A673 (cell line): ENCODE measurements around the gene EML1. TPM values are rescaled to one million over a fixed set of nuclear protein-coding genes. Genes with fewer than 3 reads are reported as not detected.

ENCODE experiments used
- BruUV-seq: library from RNA; stranded (reverse); fragments of 400-500 nt; replicated peaks from 2 replicates; lab custom pipeline; 2021; lab: Mats Ljungman, UMichigan
- CTCF ChIA-PET: fragments of 300-600 bp; sonication (Branson Sonifier 250); formaldehyde crosslinking; loops from one replicate; lab custom pipeline; 2022; ENCODE audit warnings: antibody characterized with exemption; lab: Charles Lee
- POLR2A ChIA-PET: fragments of 300-600 bp; sonication (Branson Sonifier 250); formaldehyde crosslinking; loops from one replicate; lab custom pipeline; 2022; ENCODE audit warnings: antibody characterized with exemption; ENCODE audit not compliant: low non-redundant PET; lab: Charles Lee
- DNase-seq: peaks from one replicate; pipeline ENCODE4 v3.0.0-alpha.2; 2015; ENCODE audit warnings: low spot score
- H3K27ac ChIP-seq: fragments of 200-600 bp; sonication (generic); 2 replicates; pipeline ENCODE4 v1.5.1; 2016; ENCODE audit warnings: mixed run types, low read depth, mild to moderate bottlenecking, mixed read lengths, antibody characterized with exemption, low read length; ENCODE audit not compliant: poor library complexity, severe bottlenecking
- H3K27me3 ChIP-seq: fragments of 200-600 bp; sonication (generic); replicated peaks from 2 replicates; pipeline ENCODE4 v1.6.1; 2017; ENCODE audit warnings: mixed run types, low read depth, mild to moderate bottlenecking, mixed read lengths, antibody characterized with exemption, low read length; ENCODE audit not compliant: insufficient read depth, poor library complexity
- H3K36me3 ChIP-seq: fragments of 200-600 bp; sonication (generic); 2 replicates; pipeline ENCODE4 v1.6.1; 2016; ENCODE audit warnings: mixed run types, mild to moderate bottlenecking, mixed read lengths, antibody characterized with exemption, low read length; ENCODE audit not compliant: insufficient read depth, poor library complexity, severe bottlenecking
- H3K4me1 ChIP-seq: fragments of 200-600 bp; sonication (generic); 2 replicates; pipeline ENCODE4 v1.6.1; 2017; ENCODE audit warnings: mixed run types, mild to moderate bottlenecking, mixed read lengths, antibody characterized with exemption, low read length; ENCODE audit not compliant: insufficient read depth, poor library complexity, severe bottlenecking
- H3K4me3 ChIP-seq: fragments of 200-600 bp; sonication (generic); 2 replicates; pipeline ENCODE4 v1.5.1; 2016; ENCODE audit warnings: low read depth, mixed run types, mild to moderate bottlenecking, mixed read lengths, low read length; ENCODE audit not compliant: poor library complexity, severe bottlenecking
- H3K9me3 ChIP-seq: fragments of 200-600 bp; sonication (generic); 2 replicates; pipeline ENCODE4 v1.6.1; 2016; ENCODE audit warnings: mixed run types, low read depth, mild to moderate bottlenecking, mixed read lengths, antibody characterized with exemption, low read length; ENCODE audit not compliant: poor library complexity, severe bottlenecking
- CTCF ChIP-seq: fragments of 300-800, 200-600 bp; sonication (generic); conservative IDR thresholded peaks from 2 replicates; pipeline ENCODE4 v1.5.1; 2017; ENCODE audit warnings: low read depth, mild to moderate bottlenecking, antibody characterized with exemption, low read length, moderate library complexity, mixed read lengths
- EZH2 ChIP-seq: fragments of 200-600 bp; sonication (generic); IDR thresholded peaks from 2 replicates; pipeline ENCODE4 v1.6.1; 2017; ENCODE audit warnings: borderline replicate concordance, low read depth, mild to moderate bottlenecking, mixed read lengths, antibody characterized with exemption, low read length; ENCODE audit not compliant: poor library complexity, severe bottlenecking
- intact Hi-C: fragments of 100-400 bp; cut with micrococcal nuclease; formaldehyde crosslinking; loops from one replicate; pipeline ENCODE4 v1.10.0; 2022; ENCODE audit not compliant: unreplicated experiment
- total RNA-seq: library from RNA; stranded (reverse); gene quantifications from 2 replicates; pipeline ENCODE4 v1.2.3, GENCODE V29; 2021

The EML1 gene
- total RNA-seq, 1 experiment from 2014 or later: 34.1 TPM

- Histone ChIP-seq H3K27me3 (no peaks in the 10 kb centered on the region), H3K36me3 (no peaks in the 10 kb centered on the region), H3K4me1 (peaks cover 1% of the 10 kb centered on the region), H3K4me3 (no peak overlapping the region), H3K9me3 (no peaks in the 10 kb centered on the region), H3K27ac (no peak overlapping the region)
- no TSS peak for BruUV-seq
- ChIA-PET POLR2A (no interaction called here), CTCF (interaction anchor here (0.7 kb wide), 1 partner anchor 177 kb away, joined by 12 read pairs; no protein-coding TSS in a partner anchor)
- TF ChIP-seq CTCF (no peak), EZH2 (no peak)
- DNase-seq: no peak
- intact Hi-C loops: no loop called here
Observed at GRCh38 chr14:99769123-99769522, 24.1 kb upstream of the EML1 start.

- TF ChIP-seq EZH2 (no peak), CTCF (no peak)
- no peak overlapping the region for H3K4me3 ChIP-seq
- H3K4me1 ChIP-seq: peaks cover 8% of the 10 kb centered on the region
- BruUV-seq: no TSS peak
- no peak for DNase-seq
- CTCF ChIA-PET: no interaction called here
- H3K27ac ChIP-seq: no peak overlapping the region
- intact Hi-C loops: no loop called here
- POLR2A ChIA-PET: no interaction called here
- H3K9me3 ChIP-seq: no peaks in the 10 kb centered on the region
- H3K27me3 ChIP-seq: no peaks in the 10 kb centered on the region
- H3K36me3 ChIP-seq: no peaks in the 10 kb centered on the region
Observed at GRCh38 chr14:99769799-99770198, 23.4 kb upstream of the EML1 start.

GRCh38 chr14:99772371-99773283 lies 20.6 kb upstream of the EML1 start:
- Histone ChIP-seq H3K9me3 (no peaks in the 10 kb centered on the region), H3K4me3 (no peak overlapping the region), H3K36me3 (no peaks in the 10 kb centered on the region), H3K4me1 (peaks cover 13% of the 10 kb centered on the region), H3K27me3 (no peaks in the 10 kb centered on the region), H3K27ac (no peak overlapping the region)
- BruUV-seq: no TSS peak
- CTCF ChIA-PET: no interaction called here
- DNase-seq: no peak
- no peak for TF ChIP-seq CTCF
- TF ChIP-seq EZH2: no peak
- intact Hi-C loops: no loop called here
- POLR2A ChIA-PET: no interaction called here
